ENCODE results near the gene ANKRD10. TPM values are rescaled to one million over a fixed set of nuclear protein-coding genes. Genes with fewer than 3 reads are reported as not detected.
"Not testable (repeated sequence)": the region's sequence is repeated elsewhere in the genome, so short reads cannot be mapped to it uniquely, and the experiment has no call there.

ANKRD10 gene
- total RNA-seq, 1 donor = 60.5 TPM

DNA sequence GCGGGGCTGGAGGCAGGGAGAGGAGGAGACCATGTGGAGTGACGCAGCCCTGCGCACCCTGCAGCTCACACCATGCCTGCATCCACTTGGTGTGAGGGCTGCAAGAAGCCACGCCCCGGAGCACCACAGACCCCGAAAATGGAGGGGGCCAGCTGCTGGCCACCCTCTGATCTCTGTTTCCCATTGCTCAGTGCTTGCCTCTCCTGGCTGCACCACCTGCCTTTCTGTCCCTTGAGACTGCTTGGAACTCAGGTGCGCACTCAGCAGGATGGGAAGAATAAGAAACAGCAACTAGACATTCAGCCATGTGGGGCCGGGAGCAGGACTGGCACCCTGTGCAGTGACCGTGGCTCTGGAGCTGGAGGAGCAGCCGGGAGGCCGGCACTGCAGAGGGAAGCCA, 64.0 kb downstream of the ANKRD10 start:
- no peak for DNase-seq (ENCODE audit: low read depth)
- TF ChIP-seq, protein P1, sequence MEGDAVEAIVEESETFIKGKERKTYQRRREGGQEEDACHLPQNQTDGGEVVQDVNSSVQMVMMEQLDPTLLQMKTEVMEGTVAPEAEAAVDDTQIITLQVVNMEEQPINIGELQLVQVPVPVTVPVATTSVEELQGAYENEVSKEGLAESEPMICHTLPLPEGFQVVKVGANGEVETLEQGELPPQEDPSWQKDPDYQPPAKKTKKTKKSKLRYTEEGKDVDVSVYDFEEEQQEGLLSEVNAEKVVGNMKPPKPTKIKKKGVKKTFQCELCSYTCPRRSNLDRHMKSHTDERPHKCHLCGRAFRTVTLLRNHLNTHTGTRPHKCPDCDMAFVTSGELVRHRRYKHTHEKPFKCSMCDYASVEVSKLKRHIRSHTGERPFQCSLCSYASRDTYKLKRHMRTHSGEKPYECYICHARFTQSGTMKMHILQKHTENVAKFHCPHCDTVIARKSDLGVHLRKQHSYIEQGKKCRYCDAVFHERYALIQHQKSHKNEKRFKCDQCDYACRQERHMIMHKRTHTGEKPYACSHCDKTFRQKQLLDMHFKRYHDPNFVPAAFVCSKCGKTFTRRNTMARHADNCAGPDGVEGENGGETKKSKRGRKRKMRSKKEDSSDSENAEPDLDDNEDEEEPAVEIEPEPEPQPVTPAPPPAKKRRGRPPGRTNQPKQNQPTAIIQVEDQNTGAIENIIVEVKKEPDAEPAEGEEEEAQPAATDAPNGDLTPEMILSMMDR (IDR thresholded peaks at IDR 0.05; ENCODE audit: insufficient read depth, low read depth, low read length) = no peak
- H3K4me3 ChIP-seq (ENCODE audit: low read depth, low read length) = no peak overlapping the region

DNA sequence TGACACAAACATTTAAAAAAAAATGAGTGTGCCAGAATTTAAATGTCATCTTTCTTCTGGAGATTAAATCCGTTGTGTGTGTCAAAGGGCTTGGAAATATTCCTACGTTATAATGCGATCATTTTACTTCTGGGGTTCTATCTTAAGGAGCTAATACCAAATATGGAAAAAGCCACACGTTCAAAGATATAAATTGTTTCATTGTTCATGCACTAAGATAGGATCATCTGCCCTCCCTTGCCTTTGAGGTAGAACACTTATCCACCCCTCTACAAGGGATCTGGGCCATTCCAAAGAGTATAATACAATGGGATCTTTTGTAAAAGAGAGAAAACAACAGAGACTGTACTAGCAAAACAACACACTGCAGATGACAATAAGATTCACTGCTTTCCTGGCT, 64.9 kb downstream of the ANKRD10 start:
- TF ChIP-seq, protein P1 (IDR thresholded peaks at IDR 0.05; ENCODE audit: insufficient read depth, low read depth, low read length) = no peak
- no peak overlapping the region for H3K4me3 ChIP-seq (ENCODE audit: low read depth, low read length)
- DNase-seq (ENCODE audit: low read depth) = no peak

DNA sequence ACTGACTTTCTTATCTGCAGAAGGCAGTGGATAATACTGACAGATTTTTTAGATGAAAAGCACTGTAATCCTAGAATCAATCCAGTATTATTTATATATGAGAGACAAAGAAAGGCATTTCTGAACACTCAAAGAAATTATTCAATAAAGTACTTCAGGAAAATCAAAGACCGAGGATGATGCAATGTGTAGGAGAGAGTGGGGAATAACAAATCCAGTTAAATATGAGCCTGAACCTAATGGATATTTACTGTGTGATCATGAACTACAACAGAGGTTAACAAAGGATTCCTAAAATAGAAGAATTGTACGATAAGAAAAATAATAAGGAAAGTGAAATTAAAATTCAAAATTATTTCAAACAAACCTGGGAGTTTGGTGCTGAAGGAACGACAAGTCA, 69.3 kb downstream of the ANKRD10 start:
- H3K4me3 ChIP-seq (ENCODE audit: low read depth, low read length) = no peak overlapping the region
- TF ChIP-seq, protein P1 (IDR thresholded peaks at IDR 0.05; ENCODE audit: insufficient read depth, low read depth, low read length) = no peak
- DNase-seq (ENCODE audit: low read depth) = no peak

DNA sequence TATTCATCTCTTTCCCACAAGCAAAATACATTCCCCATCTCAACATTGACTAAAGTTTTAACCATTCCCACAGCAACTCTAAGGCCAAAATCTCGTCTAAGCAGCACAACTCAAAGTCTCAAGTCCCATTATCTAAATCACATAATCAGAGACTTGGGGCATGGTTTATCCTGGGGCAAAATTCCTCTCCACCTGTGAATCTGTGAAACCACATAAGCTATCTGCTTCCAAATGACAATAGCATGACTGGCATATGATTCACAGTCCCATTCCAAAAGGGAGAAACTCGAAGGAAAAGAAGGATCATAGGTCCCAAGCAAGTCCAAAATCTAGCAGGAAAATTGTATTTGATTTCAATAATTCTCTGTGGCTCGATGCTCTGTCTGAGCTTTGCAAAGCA, 73.0 kb downstream of the ANKRD10 start:
- TF ChIP-seq, protein P1 (IDR thresholded peaks at IDR 0.05; ENCODE audit: insufficient read depth, low read depth, low read length) = no peak
- H3K4me3 ChIP-seq (ENCODE audit: low read depth, low read length) = no peak overlapping the region
- DNase-seq (ENCODE audit: low read depth) = no peak

DNA sequence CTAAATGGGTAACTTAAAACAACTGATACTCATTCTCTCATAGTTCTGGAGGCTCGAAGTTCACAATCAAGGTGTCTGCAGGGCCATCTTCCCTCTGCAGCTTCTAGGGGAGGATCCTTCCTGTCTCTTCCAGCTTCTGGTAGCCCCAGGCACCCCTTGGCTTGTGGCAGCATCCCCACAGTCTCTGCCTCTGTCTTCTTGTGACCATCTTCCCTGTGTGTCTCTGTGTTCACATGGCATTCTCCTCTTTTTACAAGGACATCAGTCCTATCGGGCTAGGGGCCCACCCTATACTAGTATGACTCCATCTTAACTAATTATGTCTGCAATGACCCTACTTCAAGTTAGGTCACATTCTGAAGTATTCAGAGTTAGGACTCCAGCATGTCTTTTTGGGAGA, 73.5 kb downstream of the ANKRD10 start:
- no peak overlapping the region for H3K4me3 ChIP-seq (ENCODE audit: low read depth, low read length)
- DNase-seq (ENCODE audit: low read depth) = no peak

DNA sequence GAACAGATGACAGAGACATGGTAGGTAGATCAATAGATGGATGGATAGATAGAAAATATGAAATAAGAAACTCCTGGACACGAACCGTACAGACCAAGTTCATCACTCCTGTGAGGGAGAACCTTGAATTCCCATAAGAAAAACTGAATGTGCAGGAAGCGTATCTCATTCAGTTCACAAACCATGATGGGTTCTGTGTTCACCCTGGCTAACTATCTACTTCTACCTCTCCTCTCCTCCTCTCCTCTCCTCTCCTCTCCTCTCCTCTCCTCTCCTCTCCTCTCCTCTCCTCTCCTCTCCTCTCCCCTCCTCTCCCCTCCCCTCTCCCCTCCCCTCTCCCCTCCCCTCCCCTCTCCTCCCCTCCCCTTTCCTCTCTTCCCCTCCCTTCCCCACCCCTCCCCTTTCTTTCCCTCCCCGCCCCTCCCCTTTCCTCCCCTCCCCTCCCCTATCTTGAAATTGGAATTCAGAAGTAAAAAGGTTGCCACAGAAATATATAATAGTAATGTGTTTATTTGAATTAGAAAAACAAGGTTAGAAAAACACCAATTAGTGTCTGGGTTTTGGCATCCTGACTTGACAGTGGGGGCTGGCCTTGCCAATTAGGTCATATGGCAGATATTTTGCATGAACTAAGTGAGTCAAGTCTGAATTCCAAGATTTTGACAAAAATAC, 75.9 kb downstream of the ANKRD10 start:
- TF ChIP-seq, protein P1 (IDR thresholded peaks at IDR 0.05; ENCODE audit: insufficient read depth, low read depth, low read length) = no peak
- no peak for DNase-seq (ENCODE audit: low read depth)
- no peak overlapping the region for H3K4me3 ChIP-seq (ENCODE audit: low read depth, low read length)

More for the DNA sequence above, 73.5 kb downstream of the ANKRD10 start:
- TF ChIP-seq, protein P1 (IDR thresholded peaks at IDR 0.05; ENCODE audit: insufficient read depth, low read depth, low read length) = no peak

DNA sequence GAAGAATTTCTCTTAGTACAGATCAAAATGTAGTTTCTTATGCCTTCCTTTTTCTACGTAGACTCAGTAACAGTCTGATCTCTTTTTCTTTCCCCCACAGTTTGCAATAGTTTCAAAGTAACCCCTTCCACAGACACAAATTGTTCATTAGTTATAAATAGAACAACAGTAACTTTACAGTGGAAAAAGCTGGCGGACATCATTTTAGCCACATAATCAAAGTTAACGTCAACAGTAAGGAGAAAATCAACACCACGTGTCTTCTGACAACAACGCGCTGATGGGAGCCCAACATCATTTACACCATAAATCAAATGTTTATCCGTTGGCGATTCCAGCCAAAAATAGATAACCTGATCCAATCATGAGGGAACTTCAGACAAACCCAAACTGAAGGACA, 76.8 kb downstream of the ANKRD10 start:
- peak; percentile 32 for DNase-seq (ENCODE audit: low read depth)
- TF ChIP-seq, protein P1 (IDR thresholded peaks at IDR 0.05; ENCODE audit: insufficient read depth, low read depth, low read length) = no peak
- H3K4me3 ChIP-seq (ENCODE audit: low read depth, low read length) = no peak overlapping the region

DNA sequence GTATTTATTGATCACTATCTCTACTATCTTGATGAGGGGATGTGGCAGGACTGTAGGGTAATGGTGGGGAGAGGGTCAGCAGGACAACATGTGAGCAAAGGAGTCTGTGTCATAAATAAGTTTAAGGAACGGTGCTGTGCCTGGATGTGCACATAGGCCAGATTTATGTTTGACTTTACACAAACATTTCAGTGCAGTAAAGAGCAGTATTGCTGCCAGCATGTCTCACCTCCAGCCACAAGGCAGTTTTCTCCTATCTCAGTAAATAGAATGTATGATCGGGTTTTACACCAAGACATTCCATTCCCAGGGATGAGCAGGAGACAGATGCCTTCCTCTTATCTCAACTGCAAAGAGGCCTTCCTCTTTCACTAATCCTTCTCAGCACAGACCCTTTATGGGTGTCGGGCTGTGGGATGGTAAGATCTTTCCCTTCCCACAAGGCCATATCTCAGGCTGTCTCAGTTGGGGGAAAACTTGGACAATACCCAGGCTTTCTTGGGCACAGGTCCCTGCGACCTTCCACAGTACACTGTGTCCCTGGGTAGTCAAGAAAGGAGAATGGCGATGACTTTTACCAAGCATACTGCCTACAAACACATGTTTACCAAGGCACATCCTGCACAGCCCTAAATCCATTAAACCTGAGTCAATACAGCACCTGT, 77.3 kb downstream of the ANKRD10 start:
- H3K4me3 ChIP-seq (ENCODE audit: low read depth, low read length) = not testable (repeated sequence)
- peak; percentile 87 for DNase-seq (ENCODE audit: low read depth)

Measured in fibroblast of villous mesenchyme (primary cell).